Testis (tissue), 3 donors: ENCODE results near the gene ALDH1A2. TPM values are rescaled to one million over a fixed set of nuclear protein-coding genes. Genes with fewer than 3 reads are reported as not detected.

Experiments
- DNase-seq: peaks from one replicate; pipeline ENCODE4 v3.0.0-alpha.2; 2019
- H3K27ac ChIP-seq, 2 donors: fragments of 200-600 bp; sonication (generic); one replicate each; pipeline ENCODE4 v1.5.1; 2019
- H3K27me3 ChIP-seq: fragments of 200-600 bp; sonication (generic); one replicate; pipeline ENCODE4 v1.5.1; 2019
- H3K36me3 ChIP-seq: fragments of 200-600 bp; sonication (generic); one replicate; pipeline ENCODE4 v1.5.1; 2017; ENCODE audit warnings: low read depth; ENCODE audit errors: missing control alignments
- H3K4me1 ChIP-seq: fragments of 200-600 bp; sonication (generic); one replicate; pipeline ENCODE4 v1.5.1; 2019
- H3K4me3 ChIP-seq, 2 donors: fragments of 200-600 bp; sonication (generic); one replicate each; pipeline ENCODE4 v1.5.1; 2017 to 2019
- H3K9me3 ChIP-seq: fragments of 200-600 bp; sonication (generic); one replicate; pipeline ENCODE4 v1.5.1; 2017
- CTCF ChIP-seq, 3 experiments: fragments of 450-650 bp in 2 of 3; fragments of 200-600 bp in 1 of 3; sonication (generic) in 1 of 3; IDR thresholded peaks; one replicate each; pipeline ENCODE4 v1.5.1; 2016 to 2019; ENCODE audit warnings: antibody characterized with exemption in 3 of 3, mild to moderate bottlenecking in 2 of 3, moderate library complexity in 1 of 3
- POLR2A ChIP-seq: fragments of 450-650 bp; IDR thresholded peaks from one replicate; pipeline ENCODE4 v1.6.1; 2017; ENCODE audit warnings: antibody characterized with exemption, mild to moderate bottlenecking, moderate library complexity
- WGBS, 2 donors: methylation state at CpG; one replicate each; pipeline ENCODE4 v1.1.5; 2018; 5-methylcytosine and 5-hydroxymethylcytosine counted together
- intact Hi-C: fragments of 100-400 bp; cut with DNase I; formaldehyde crosslinking; loops from one replicate; pipeline ENCODE4 v1.15.1; 2023; ENCODE audit warnings: low total_unique reads
- polyA plus RNA-seq: library from polyadenylated mRNA; stranded (reverse); fragments of 350-450 nt; fragmentation: Illumina TruSeq; extraction: RNeasy Lipid Tissue Mini Kit (QIAGEN cat#74804); gene quantifications from one replicate; pipeline ENCODE4 v1.2.3, GENCODE V29; 2014; ENCODE audit warnings: low read depth, low replicate concordance; ENCODE audit not compliant: insufficient read depth
- total RNA-seq, 2 donors: library from RNA; depleted of rRNA; stranded (reverse); fragments of >200 nt; gene quantifications; one replicate each; pipeline ENCODE4 v1.2.3, GENCODE V29; 2016

The ALDH1A2 gene
- total and polyA plus RNA-seq, 3 donors from 2014 or later: 71.2 to 210 (median 91.2) TPM

DNA sequence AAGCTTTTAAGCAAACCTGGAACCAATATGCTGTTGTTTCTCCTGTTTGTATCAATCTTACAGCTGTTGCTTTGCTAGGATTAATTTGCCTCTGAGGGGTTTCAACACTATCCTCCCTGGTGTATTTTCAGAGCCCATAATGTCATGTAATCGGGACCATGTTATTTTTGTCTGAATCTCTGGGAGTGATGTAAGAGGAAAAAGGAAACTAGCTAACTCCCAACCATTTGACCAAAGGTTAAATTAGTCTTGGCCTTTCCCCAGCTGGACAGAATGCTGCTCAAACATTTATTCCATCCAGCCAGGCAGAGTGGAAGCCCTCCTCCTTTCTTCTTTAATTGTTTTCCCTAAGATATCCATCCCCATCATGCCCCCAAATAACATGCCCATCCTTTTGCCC is 142.2 kb downstream of the ALDH1A2 start:
- intact Hi-C loops: no loop called here
- Histone ChIP-seq H3K4me3 (no peak overlapping the region), H3K27me3 (no peaks in the 10 kb centered on the region), H3K9me3 (no peaks in the 10 kb centered on the region), H3K4me1 (peaks cover 16% of the 10 kb centered on the region), H3K36me3 (no peaks in the 10 kb centered on the region), H3K27ac (peak overlapping the region in 1 of 2 donors; percentile 56)
- 15 to 25% methylated on average over 1 of the region's 1 CpG for WGBS, 2 donors
- TF ChIP-seq CTCF (IDR thresholded peaks at IDR 0.05): no peak
- no peak for TF ChIP-seq POLR2A
- peak; percentile 34 for DNase-seq

DNA sequence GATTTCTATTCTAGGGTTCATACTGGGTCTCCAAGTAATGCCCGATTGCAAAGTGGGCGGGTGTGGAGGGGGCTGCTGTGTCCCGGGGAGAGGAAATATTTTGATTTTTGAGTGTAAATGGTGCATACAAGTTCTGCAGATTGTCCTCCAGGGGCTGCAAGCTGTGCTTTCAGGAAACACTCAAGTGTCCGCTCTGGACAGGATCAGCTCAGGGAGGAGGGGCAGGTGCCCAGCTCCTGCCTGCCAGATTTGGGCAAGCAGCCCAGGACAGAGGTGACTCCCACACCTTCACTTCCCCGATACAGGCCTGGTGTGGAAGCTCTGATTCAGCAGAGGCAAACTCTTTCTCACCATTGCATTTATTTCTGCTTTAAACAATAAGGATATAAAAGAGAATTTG is 142.7 kb downstream of the ALDH1A2 start:
- no peaks in the 10 kb centered on the region for H3K9me3 ChIP-seq
- H3K4me3 ChIP-seq: no peak overlapping the region
- intact Hi-C loops: no loop called here
- no peak for TF ChIP-seq CTCF (IDR thresholded peaks at IDR 0.05)
- no peak for TF ChIP-seq POLR2A
- H3K27me3 ChIP-seq: no peaks in the 10 kb centered on the region
- 28 to 46% methylated on average over 5 of the region's 5 CpGs for WGBS, 2 donors
- DNase-seq: peak; percentile 63
- no peaks in the 10 kb centered on the region for H3K36me3 ChIP-seq
- no peak overlapping the region for H3K27ac ChIP-seq
- peaks cover 16% of the 10 kb centered on the region for H3K4me1 ChIP-seq

GRCh38 chr15:57921371-57921770 is 144.1 kb downstream of the ALDH1A2 start:
- 80 to 83% methylated on average over 2 of the region's 2 CpGs for WGBS, 2 donors
- no peak for DNase-seq
- intact Hi-C loops: no loop called here
- no peaks in the 10 kb centered on the region for H3K27me3 ChIP-seq
- no peaks in the 10 kb centered on the region for H3K36me3 ChIP-seq
- TF ChIP-seq CTCF (IDR thresholded peaks at IDR 0.05): no peak
- TF ChIP-seq POLR2A: no peak
- no peak overlapping the region for H3K27ac ChIP-seq
- peaks cover 16% of the 10 kb centered on the region for H3K4me1 ChIP-seq
- no peaks in the 10 kb centered on the region for H3K9me3 ChIP-seq
- no peak overlapping the region for H3K4me3 ChIP-seq

- Histone ChIP-seq H3K4me1 (peaks cover 16% of the 10 kb centered on the region), H3K9me3 (no peaks in the 10 kb centered on the region), H3K27me3 (no peaks in the 10 kb centered on the region), H3K27ac (no peak overlapping the region), H3K36me3 (no peaks in the 10 kb centered on the region), H3K4me3 (no peak overlapping the region)
- intact Hi-C loops: no loop called here
- no peak for DNase-seq
- 76 to 81% methylated on average over 5 of the region's 5 CpGs for WGBS, 2 donors
- TF ChIP-seq CTCF (IDR thresholded peaks at IDR 0.05) (no peak), POLR2A (no peak)
Measured at GRCh38 chr15:57920911-57921310, 144.6 kb downstream of the ALDH1A2 start.

DNA sequence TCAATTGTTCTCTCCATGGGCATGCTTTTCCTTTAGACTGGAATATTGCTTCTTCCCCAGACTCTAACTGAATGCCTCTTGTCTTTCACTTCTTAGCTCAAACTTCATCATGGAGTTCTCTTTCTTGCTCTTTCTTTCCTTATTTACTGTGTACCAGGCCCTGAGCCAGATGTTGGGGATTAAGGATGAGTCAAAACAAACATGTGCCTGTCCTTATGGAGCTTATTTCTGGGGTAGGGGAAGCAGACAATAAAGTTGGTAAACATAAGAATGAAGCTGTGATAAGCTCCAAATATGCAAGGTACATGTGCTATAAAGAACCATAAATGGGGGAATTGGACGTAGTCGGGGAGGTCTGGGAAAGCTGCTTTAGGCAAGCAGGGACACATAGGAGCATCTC is 145.8 kb downstream of the ALDH1A2 start:
- no peak for DNase-seq
- WGBS, 2 donors: 99 to 100% methylated on average over 2 of the region's 2 CpGs
- Histone ChIP-seq H3K9me3 (no peaks in the 10 kb centered on the region), H3K4me3 (no peak overlapping the region), H3K27ac (no peak overlapping the region), H3K27me3 (no peaks in the 10 kb centered on the region), H3K4me1 (peaks cover 16% of the 10 kb centered on the region), H3K36me3 (no peaks in the 10 kb centered on the region)
- no peak for TF ChIP-seq POLR2A
- no peak for TF ChIP-seq CTCF (IDR thresholded peaks at IDR 0.05)
- intact Hi-C loops: no loop called here
